H1 (cell line): ENCODE results near the gene TBCA. TPM values are rescaled to one million over a fixed set of nuclear protein-coding genes. Genes with fewer than 3 reads are reported as not detected.

Experiments used
- CTBP2 ChIP-seq: IDR thresholded peaks from 2 replicates; pipeline ENCODE4 v1.7.0; 2011; ENCODE audit warnings: borderline replicate concordance, mild to moderate bottlenecking, moderate library complexity, mixed read lengths, low read length; ENCODE audit not compliant: insufficient read depth, insufficient read length
- EGR1 ChIP-seq: IDR thresholded peaks from 2 replicates; pipeline ENCODE4 v1.6.1; 2011; ENCODE audit warnings: low read depth, low read length, borderline replicate concordance
- EZH2 ChIP-seq: fragments of 200-600 bp; sonication (generic); IDR thresholded peaks from 2 replicates; pipeline ENCODE4 v1.7.1; 2012; ENCODE audit warnings: low read depth, mild to moderate bottlenecking, moderate library complexity, low read length, inconsistent platforms; ENCODE audit not compliant: severe bottlenecking
- GABPA ChIP-seq: IDR thresholded peaks from 2 replicates; pipeline ENCODE4 v1.6.1; 2011; ENCODE audit warnings: mild to moderate bottlenecking, low read length, moderate library complexity, borderline replicate concordance; ENCODE audit not compliant: insufficient read depth
- GTF2F1 ChIP-seq: IDR thresholded peaks from 2 replicates; pipeline ENCODE4 v1.6.1; 2012; ENCODE audit warnings: low read depth, low read length, improper control_type of control experiment, borderline replicate concordance
- KDM5A ChIP-seq: fragments of 200-600 bp; IDR thresholded peaks from 2 replicates; pipeline ENCODE4 v1.7.1; 2012; ENCODE audit warnings: mild to moderate bottlenecking, low read length, inconsistent platforms, mixed read lengths
- POLR2AphosphoS5 ChIP-seq: IDR thresholded peaks from 2 replicates; pipeline ENCODE4 v1.6.1; 2011; ENCODE audit warnings: low read depth, low read length
- RNF2 ChIP-seq: fragments of 200-900, 300-1000 bp; sonication (generic); IDR thresholded peaks from 2 replicates; pipeline ENCODE4 v1.7.1; 2016; ENCODE audit warnings: borderline replicate concordance, low read depth, mild to moderate bottlenecking, antibody characterized with exemption, low read length; ENCODE audit not compliant: poor library complexity, severe bottlenecking; ENCODE audit errors: missing control alignments
- RXRA ChIP-seq: IDR thresholded peaks from 2 replicates; pipeline ENCODE4 v1.6.1; 2011; ENCODE audit warnings: low read depth, mild to moderate bottlenecking, low read length, moderate library complexity; ENCODE audit not compliant: insufficient read depth
- SAP30 ChIP-seq: fragments of 300-600 bp; sonication (generic); IDR thresholded peaks from 2 replicates; pipeline ENCODE4 v1.7.1; 2012; ENCODE audit warnings: low read length, moderate library complexity, mild to moderate bottlenecking, inconsistent platforms; ENCODE audit not compliant: insufficient read depth, insufficient replicate concordance
- SP4 ChIP-seq: IDR thresholded peaks from 2 replicates; pipeline ENCODE4 v1.6.1; 2012; ENCODE audit warnings: low read length, inconsistent platforms
- SUZ12 ChIP-seq: fragments of 200-600 bp; sonication (generic); IDR thresholded peaks from 2 replicates; pipeline ENCODE4 v1.6.1; 2012; ENCODE audit warnings: mild to moderate bottlenecking, inconsistent platforms, low read length, moderate library complexity, mixed read lengths
- ZNF274 ChIP-seq: IDR thresholded peaks from 2 replicates; pipeline ENCODE4 v1.7.0; 2012; ENCODE audit warnings: low read length, borderline replicate concordance; ENCODE audit errors: extremely low read depth
- polyA plus RNA-seq, 7 experiments: library from polyadenylated mRNA; depleted of rRNA in 3 of 7; stranded (reverse) in 5 of 7; unstranded in 2 of 7; fragments of >200 nt in 5 of 7; fragments of 200-250 nt in 2 of 7; gene quantifications; 1 replicate in 5 of 7; 2 replicates in 1 of 7; 4 replicates in 1 of 7; pipeline versions ENCODE4 v1.2.1 to v1.2.3, GENCODE V29; 2011 to 2013; ENCODE audit warnings: missing spikeins in 2 of 7, mixed read lengths in 2 of 7
- total RNA-seq: library from RNA; stranded (reverse); fragmentation: NEBNext Ultra II Directional; extraction: Animal tissue kit (Norgen Biotek cat#: 25700); gene quantifications from 2 replicates; pipeline ENCODE4 v1.2.1, GENCODE V29; 2021
- TF ChIP-seq, protein P1 (sequence below): IDR thresholded peaks from 2 replicates; pipeline ENCODE4 v1.6.1; 2011; ENCODE audit warnings: low read depth, mild to moderate bottlenecking, low read length; ENCODE audit not compliant: insufficient read depth
- TF ChIP-seq, protein P2 (sequence below): IDR thresholded peaks from 2 replicates; pipeline ENCODE4 v1.6.1; 2012; ENCODE audit warnings: inconsistent platforms

TBCA gene
- total and polyA plus RNA-seq, 2 of the 8 experiments (the other 6 are each of a cell fraction or from before 2014, with no cell fraction given), result 55.7 to 320 TPM

GRCh38 chr5:77642738-77643653 is 133.1 kb downstream of the TBCA start (continued):
- no peak for TF ChIP-seq GABPA
- TF ChIP-seq EGR1, result 0 out of 2 replicates have a peak, but pooled peaks have one; percentile 10
- TF ChIP-seq KDM5A, result no peak
- TF ChIP-seq EZH2, result peak; percentile 86
- TF ChIP-seq POLR2AphosphoS5, result no peak
- TF ChIP-seq ZNF274, result no peak
- peak; percentile 91 for TF ChIP-seq RNF2
- TF ChIP-seq SP4, result no peak
- TF ChIP-seq, protein P1, sequence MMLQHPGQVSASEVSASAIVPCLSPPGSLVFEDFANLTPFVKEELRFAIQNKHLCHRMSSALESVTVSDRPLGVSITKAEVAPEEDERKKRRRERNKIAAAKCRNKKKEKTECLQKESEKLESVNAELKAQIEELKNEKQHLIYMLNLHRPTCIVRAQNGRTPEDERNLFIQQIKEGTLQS, result no peak
- TF ChIP-seq RXRA, result no peak
- TF ChIP-seq SAP30, result no peak
- no peak for TF ChIP-seq GTF2F1
- peak; percentile 92 for TF ChIP-seq CTBP2
- TF ChIP-seq SUZ12, result peak; percentile 86
- TF ChIP-seq, protein P2, sequence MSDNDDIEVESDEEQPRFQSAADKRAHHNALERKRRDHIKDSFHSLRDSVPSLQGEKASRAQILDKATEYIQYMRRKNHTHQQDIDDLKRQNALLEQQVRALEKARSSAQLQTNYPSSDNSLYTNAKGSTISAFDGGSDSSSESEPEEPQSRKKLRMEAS, result no peak
- TF ChIP-seq, all 59 proteins: peak for 5
